ENCODE data around the gene OR52N5. TPM values are rescaled to one million over a fixed set of nuclear protein-coding genes. Genes with fewer than 3 reads are reported as not detected.

The OR52N5 gene
- total RNA-seq, 1 donor: 0.81 TPM

- no peak for DNase-seq (ENCODE audit: low read depth in 2 of 3, low spot score in 2 of 3)
Observed at GRCh38 chr11:5726351-5726750, 56.8 kb downstream of the OR52N5 start.

Other genes with a start within 250 kb of the OR52N5 start
- 4.3 TPM for gene OR52H1, start 234.8 kb downstream of the OR52N5 start, total RNA-seq
- under 0.01 TPM for gene OR52B6, start 202.5 kb downstream of the OR52N5 start, total RNA-seq
- gene TRIM6, start 186.7 kb downstream of the OR52N5 start, total RNA-seq: 2.4 TPM
- gene TRIM34, start 158.4 kb downstream of the OR52N5 start, total RNA-seq: 12.7 TPM
- 25.9 TPM for gene TRIM5, start 98.3 kb downstream of the OR52N5 start, total RNA-seq
- gene TRIM22, start 93.6 kb downstream of the OR52N5 start, total RNA-seq: 74.6 TPM
- gene OR56B1, start 46.9 kb downstream of the OR52N5 start, total RNA-seq: 0.27 TPM
- gene OR52N4, start 29.1 kb downstream of the OR52N5 start, total RNA-seq: 1.3 TPM
- gene OR52N1, start 7.9 kb upstream of the OR52N5 start, total RNA-seq: 0.54 TPM
- gene OR52N2, start 25.6 kb upstream of the OR52N5 start, total RNA-seq: 1.1 TPM
- gene OR52E6, start 58.5 kb upstream of the OR52N5 start, total RNA-seq: not detected
- gene OR52E8, start 74.3 kb upstream of the OR52N5 start, total RNA-seq: not detected
- not detected for gene OR52E4, start 97.3 kb upstream of the OR52N5 start, total RNA-seq
- gene OR52E5, start 109.9 kb upstream of the OR52N5 start, total RNA-seq: not detected
- gene OR56A3, start 158.9 kb upstream of the OR52N5 start, total RNA-seq: not detected
- not detected for gene OR56A5, start 185.1 kb upstream of the OR52N5 start, total RNA-seq
- not detected for gene OR52L1, start 203.6 kb upstream of the OR52N5 start, total RNA-seq
- not detected for gene OR56A4, start 223.6 kb upstream of the OR52N5 start, total RNA-seq
- not detected for gene OR56A1, start 247.4 kb upstream of the OR52N5 start, total RNA-seq